HepG2 (cell line): ENCODE measurements around the gene HCFC1. TPM values are rescaled to one million over a fixed set of nuclear protein-coding genes. Genes with fewer than 3 reads are reported as not detected.

ENCODE experiments used
- ATAC-seq: fragments of 200-7000 bp; cut with Tn5 transposase; 3 replicates; pipeline ENCODE4 v1.9.1; 2020; ENCODE audit warnings: mild to moderate bottlenecking, moderate library complexity
- BruUV-seq: library from RNA; stranded (reverse); fragments of 400-500 nt; replicated peaks from 2 replicates; lab custom pipeline; 2021; lab: Mats Ljungman, UMichigan
- CTCF ChIA-PET: fragments of 300-600 bp; formaldehyde crosslinking; extraction: SDS; loops from one replicate; lab custom pipeline; 2021; ENCODE audit warnings: low total read pairs, inconsistent platforms, low intra/inter-chr PET ratio; lab: Yijun Ruan, JAX
- POLR2A ChIA-PET: fragments of 350-600 bp; sonication (Branson Sonifier 250); formaldehyde crosslinking; loops from one replicate; lab custom pipeline; 2020; ENCODE audit warnings: antibody characterized with exemption, inconsistent platforms; lab: Yijun Ruan, JAX
- DNase-seq: peaks from one replicate; pipeline ENCODE4 v3.0.0-alpha.2; 2015; ENCODE audit warnings: low spot score
- FAIRE-seq: peaks from 3 replicates; lab custom pipeline; 2011; peaks lifted over from hg19 to GRCh38; lab: Jason Lieb, UNC
- H2AFZ ChIP-seq: one replicate; pipeline ENCODE4 v1.6.1; 2011; ENCODE audit warnings: low read length, inconsistent platforms
- H3K27ac ChIP-seq: fragments of 300-600 bp; 3 replicates; pipeline ENCODE4 v1.8.0; 2011; ENCODE audit warnings: mixed run types, mild to moderate bottlenecking, mixed read lengths, low read length, inconsistent platforms; ENCODE audit not compliant: insufficient read depth; ENCODE audit errors: extremely low read length
- H3K27me3 ChIP-seq, 2 experiments: fragments of 200-600 bp in 1 of 2; 2 replicates in 1 of 2; 3 replicates in 1 of 2; pipeline versions ENCODE4 v1.6.0 to v1.8.0; 2011; ENCODE audit warnings: low read length in 2 of 2, mild to moderate bottlenecking in 2 of 2, moderate library complexity in 2 of 2, inconsistent platforms in 1 of 2; ENCODE audit not compliant: insufficient read depth in 2 of 2, control insufficient read depth in 1 of 2
- H3K36me3 ChIP-seq, 2 experiments: fragments of 200-600 bp in 1 of 2; replicated peaks in 1 of 2; 2 replicates in 1 of 2; 3 replicates in 1 of 2; pipeline versions ENCODE4 v1.5.1 to v1.8.0; 2011; ENCODE audit warnings: low read length in 2 of 2, inconsistent platforms in 1 of 2; ENCODE audit not compliant: insufficient read depth in 2 of 2, control insufficient read depth in 1 of 2
- H3K4me1 ChIP-seq: 2 replicates; pipeline ENCODE4 v1.5.1; 2012; ENCODE audit warnings: low read length, inconsistent platforms; ENCODE audit not compliant: insufficient read depth
- H3K4me2 ChIP-seq: 2 replicates; pipeline ENCODE4 v1.6.0; 2011; ENCODE audit warnings: low read depth, low read length, inconsistent platforms
- H3K4me3 ChIP-seq, 3 experiments: fragments of 200-600 bp in 1 of 3; sonication (generic), shearing (Covaris generic) in 1 of 3; replicated peaks in 1 of 3; 2 replicates each; pipeline ENCODE4 v1.5.1; 2011 to 2016; ENCODE audit warnings: low read length in 3 of 3, inconsistent platforms in 2 of 3, low read depth in 2 of 3, mild to moderate bottlenecking in 2 of 3, control low read depth in 1 of 3, mixed read lengths in 1 of 3; ENCODE audit not compliant: insufficient read depth in 1 of 3
- H3K79me2 ChIP-seq: one replicate; pipeline ENCODE4 v1.6.1; 2011; ENCODE audit warnings: low read length, inconsistent platforms; ENCODE audit not compliant: insufficient read depth
- H3K9ac ChIP-seq: 2 replicates; pipeline ENCODE4 v1.6.0; 2011; ENCODE audit warnings: mild to moderate bottlenecking, low read depth, low read length, inconsistent platforms; ENCODE audit not compliant: insufficient read depth
- H3K9me3 ChIP-seq: 2 replicates; pipeline ENCODE4 v1.5.1; 2012; ENCODE audit warnings: mild to moderate bottlenecking, low read length
- H4K20me1 ChIP-seq: 2 replicates; pipeline ENCODE4 v1.6.0; 2011; ENCODE audit warnings: inconsistent platforms, mild to moderate bottlenecking, low read length, moderate library complexity; ENCODE audit not compliant: insufficient read depth
- CCDC6 ChIP-seq: sonication (generic); formaldehyde crosslinking; IDR thresholded peaks from 2 replicates; pipeline ENCODE4 v1.8.1; 2022; ENCODE audit warnings: mild to moderate bottlenecking, missing genetic modification reagents, moderate library complexity
- CEBPB ChIP-seq: IDR thresholded peaks from 2 replicates; pipeline ENCODE4 v1.6.1; 2011; ENCODE audit warnings: low read depth, low read length, improper control_type of control experiment, borderline replicate concordance
- HNRNPL ChIP-seq: fragments of 200-400 bp; formaldehyde crosslinking; IDR thresholded peaks from 2 replicates; pipeline ENCODE4 v1.6.1; 2017; ENCODE audit warnings: mild to moderate bottlenecking, low read depth, low read length
- HNRNPLL ChIP-seq: fragments of 200-400 bp; formaldehyde crosslinking; IDR thresholded peaks from 2 replicates; pipeline ENCODE4 v1.6.1; 2017; ENCODE audit warnings: mild to moderate bottlenecking, low read depth, low read length; ENCODE audit not compliant: poor library complexity, severe bottlenecking
- KDM5B ChIP-seq: sonication (generic); formaldehyde crosslinking; IDR thresholded peaks from 2 replicates; pipeline ENCODE4 v1.4.0; 2020; ENCODE audit warnings: missing genetic modification reagents, mild to moderate bottlenecking, borderline replicate concordance
- RBFOX2 ChIP-seq: fragments of 200-400 bp; formaldehyde crosslinking; IDR thresholded peaks from 2 replicates; pipeline ENCODE4 v1.6.1; 2017; ENCODE audit warnings: low read depth, mild to moderate bottlenecking, low read length
- SOX6 ChIP-seq, 2 experiments: fragments of 450-650 bp in 1 of 2; sonication (generic) in 1 of 2; formaldehyde crosslinking in 1 of 2; IDR thresholded peaks; 2 replicates each; pipeline versions ENCODE4 v1.4.0 to v1.6.1; 2017 to 2020; ENCODE audit warnings: antibody characterized with exemption in 1 of 2, mild to moderate bottlenecking in 1 of 2, missing genetic modification reagents in 1 of 2
- TMF1 ChIP-seq: sonication (generic); formaldehyde crosslinking; IDR thresholded peaks from 2 replicates; pipeline ENCODE4 v1.8.1; 2022; ENCODE audit warnings: low read depth, missing genetic modification reagents
- ZC3H4 ChIP-seq: sonication (generic); formaldehyde crosslinking; IDR thresholded peaks from 2 replicates; pipeline ENCODE4 v1.4.0; 2020; ENCODE audit warnings: missing genetic modification reagents, borderline replicate concordance
- ZNF142 ChIP-seq: sonication (generic); formaldehyde crosslinking; IDR thresholded peaks from 2 replicates; pipeline ENCODE4 v1.4.0; 2020; ENCODE audit warnings: missing genetic modification reagents
- ZNF709 ChIP-seq: sonication (generic); formaldehyde crosslinking; IDR thresholded peaks from 2 replicates; pipeline ENCODE4 v1.5.0; 2020; ENCODE audit warnings: mild to moderate bottlenecking, missing genetic modification reagents
- WGBS: methylation state at CpG from one replicate; pipeline ENCODE4 v1.1.6; 2017; ENCODE audit warnings: low lambda C conversion rate; 5-methylcytosine and 5-hydroxymethylcytosine counted together
- in situ Hi-C: cut with HindIII; loops from 2 replicates; pipeline ENCODE4 v1.10.0; 2017; ENCODE audit warnings: low pct_unique_long_range_greater_than_20kb; ENCODE audit not compliant: extremely low pct_ligation_motif_present
- intact Hi-C: fragments of 100-400 bp; cut with micrococcal nuclease; formaldehyde crosslinking; loops from one replicate; pipeline ENCODE4 v1.10.0; 2022; ENCODE audit not compliant: unreplicated experiment
- polyA plus RNA-seq, 8 experiments: library from polyadenylated mRNA; depleted of rRNA in 3 of 8; stranded (reverse) in 7 of 8; unstranded in 1 of 8; fragments of >200 nt; fragmentation: Illumina TruSeq in 4 of 8; extraction: Trizol in 4 of 8; gene quantifications; 2 replicates each; pipeline versions ENCODE4 v1.2.1 to v1.2.3, GENCODE V29; 2011 to 2016; ENCODE audit warnings: low read depth in 4 of 8, missing spikeins in 1 of 8, mixed read lengths in 1 of 8; ENCODE audit not compliant: insufficient read depth in 1 of 8
- total RNA-seq, 5 experiments: library from RNA; depleted of rRNA; stranded (reverse); fragments of >200 nt; fragmentation: Illumina TruSeq; extraction: Trizol; gene quantifications; 2 replicates each; pipeline ENCODE4 v1.2.3, GENCODE V29; 2016; ENCODE audit warnings: low read depth in 1 of 5
- TF ChIP-seq, protein P1 (sequence below): sonication (generic); formaldehyde crosslinking; IDR thresholded peaks from 2 replicates; pipeline ENCODE4 v1.5.1; 2020; ENCODE audit warnings: mild to moderate bottlenecking, missing genetic modification reagents, moderate library complexity
- TF ChIP-seq, protein P2 (sequence below), 2 experiments: fragments of 450-650 bp in 1 of 2; sonication (generic) in 1 of 2; formaldehyde crosslinking; IDR thresholded peaks; 2 replicates each; pipeline versions ENCODE4 v1.5.0 to v1.8.0; 2020 to 2022; ENCODE audit warnings: mild to moderate bottlenecking in 1 of 2, missing genetic modification reagents in 1 of 2

HCFC1 gene
- total and polyA plus RNA-seq, 2 of the 13 experiments (the other 11 are each of a cell fraction or from before 2014, with no cell fraction given): 5.8 to 17.8 TPM

DNA sequence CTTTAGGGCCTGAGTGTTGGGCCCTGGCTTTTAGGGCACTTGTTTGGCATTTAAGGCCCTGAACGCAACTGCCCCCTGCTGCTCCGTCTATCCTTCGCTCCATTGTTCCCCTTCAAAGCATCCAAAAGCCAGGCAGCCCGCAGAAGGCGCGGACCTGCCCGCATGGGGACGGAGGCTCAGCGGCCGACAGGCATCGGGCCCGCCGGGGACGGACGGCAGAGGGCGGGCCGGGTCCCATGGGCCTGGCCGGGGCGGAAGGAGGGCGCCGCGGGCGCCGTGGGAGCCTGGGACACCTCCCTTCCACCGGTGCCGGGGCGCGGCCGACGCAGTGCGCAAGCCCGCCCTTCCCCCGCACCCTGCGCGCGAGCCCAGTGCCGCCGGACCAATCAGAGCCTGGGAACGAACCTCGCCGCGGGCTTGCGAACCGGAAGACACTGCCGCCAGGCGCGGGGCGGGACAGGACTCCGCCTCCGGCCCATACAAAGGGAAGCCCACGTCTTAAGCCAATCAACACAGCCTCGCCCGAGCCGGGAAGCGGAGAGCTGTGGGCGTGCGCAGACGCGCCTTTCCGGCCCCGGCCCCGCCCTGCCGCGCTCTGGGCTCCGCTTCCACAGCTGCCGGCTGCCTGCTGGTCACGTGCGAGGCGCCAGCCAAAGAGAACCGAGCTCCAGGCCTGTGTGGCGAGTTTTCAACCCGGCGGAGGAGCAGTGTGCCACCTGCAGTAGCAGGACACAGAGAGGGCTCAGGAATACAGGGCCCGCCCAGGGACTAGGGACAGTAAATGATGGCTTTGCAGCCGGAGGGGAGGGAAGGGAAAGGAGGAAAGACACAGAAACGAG, 43.5 kb downstream of the HCFC1 start (continued):
- TF ChIP-seq HNRNPLL (peak; percentile 63), TMF1 (CRISPR knock-in tag) (0 out of 2 replicates have a peak, but pooled peaks have one; percentile 38), KDM5B (peak; percentile 49; the same call in 1 of the 2 replicates), SOX6 (IDR thresholded peaks at IDR 0.05) (no peak), SOX6 (CRISPR knock-in tag; IDR thresholded peaks at IDR 0.05) (peak; percentile 60), ZNF142 (no peak; the same call in 1 of the 2 replicates)

DNA sequence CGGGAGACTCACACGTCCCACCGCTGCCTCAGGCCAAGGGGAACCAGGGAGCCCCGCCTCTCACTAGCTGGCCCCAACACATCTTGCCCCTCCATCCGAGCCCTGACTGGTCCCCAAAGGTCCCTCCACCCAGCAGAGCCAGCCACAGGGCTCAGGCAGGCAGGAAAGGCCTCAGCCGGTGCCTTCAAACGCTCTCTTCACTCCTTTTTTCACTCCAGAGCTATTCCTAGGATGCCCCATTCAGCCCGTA, 44.0 kb downstream of the HCFC1 start:
- ChIA-PET POLR2A (interaction anchor here (0.8 to 4.2 kb wide), 10 partner anchors 8 to 164 kb away, joined by 3 to 82 read pairs (median 5); partner anchors contain the start of genes HCFC1, IDH3G, L1CAM and NAA10), CTCF (no interaction called here)
- Histone ChIP-seq H3K9me3 (no peaks in the 10 kb centered on the region), H4K20me1 (no peaks in the 10 kb centered on the region), H3K27me3 (no peaks in the 10 kb centered on the region), H3K4me3 (peak overlapping the region; percentile 71 to 79 (median 76)), H3K27ac (peak overlapping the region; percentile 89), H3K4me2 (peak overlapping the region; percentile 76), H2AFZ (no peak overlapping the region), H3K9ac (peak overlapping the region; percentile 89), H3K36me3 (peaks cover 1 to 8% of the 10 kb centered on the region in 2 experiments; a peak in 1 of 5 replicates), H3K4me1 (peaks cover 56% of the 10 kb centered on the region), H3K79me2 (no peaks in the 10 kb centered on the region)
- in situ Hi-C loops (no loop called here), intact Hi-C loops (no loop called here)
- BruUV-seq: TSS peak; percentile 68
- no peak for FAIRE-seq
- WGBS: 0% methylated on average over 2 of the region's 8 CpGs
- no peak for DNase-seq
- ATAC-seq: no peak; the same call in 2 of the 3 replicates
- TF ChIP-seq, protein P1, sequence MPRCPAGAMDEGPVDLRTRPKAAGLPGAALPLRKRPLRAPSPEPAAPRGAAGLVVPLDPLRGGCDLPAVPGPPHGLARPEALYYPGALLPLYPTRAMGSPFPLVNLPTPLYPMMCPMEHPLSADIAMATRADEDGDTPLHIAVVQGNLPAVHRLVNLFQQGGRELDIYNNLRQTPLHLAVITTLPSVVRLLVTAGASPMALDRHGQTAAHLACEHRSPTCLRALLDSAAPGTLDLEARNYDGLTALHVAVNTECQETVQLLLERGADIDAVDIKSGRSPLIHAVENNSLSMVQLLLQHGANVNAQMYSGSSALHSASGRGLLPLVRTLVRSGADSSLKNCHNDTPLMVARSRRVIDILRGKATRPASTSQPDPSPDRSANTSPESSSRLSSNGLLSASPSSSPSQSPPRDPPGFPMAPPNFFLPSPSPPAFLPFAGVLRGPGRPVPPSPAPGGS (CRISPR knock-in tag): 0 out of 2 replicates have a peak, but pooled peaks have one; percentile 11
- TF ChIP-seq CCDC6 (CRISPR knock-in tag) (0 out of 2 replicates have a peak, but pooled peaks have one; percentile 39), ZNF709 (0 out of 2 replicates have a peak, but pooled peaks have one; percentile 6), ZC3H4 (CRISPR knock-in tag) (peak; percentile 79), RBFOX2 (0 out of 2 replicates have a peak, but pooled peaks have one; percentile 47), HNRNPL (0 out of 2 replicates have a peak, but pooled peaks have one; percentile 55), CEBPB (no peak)
- TF ChIP-seq, protein P2, sequence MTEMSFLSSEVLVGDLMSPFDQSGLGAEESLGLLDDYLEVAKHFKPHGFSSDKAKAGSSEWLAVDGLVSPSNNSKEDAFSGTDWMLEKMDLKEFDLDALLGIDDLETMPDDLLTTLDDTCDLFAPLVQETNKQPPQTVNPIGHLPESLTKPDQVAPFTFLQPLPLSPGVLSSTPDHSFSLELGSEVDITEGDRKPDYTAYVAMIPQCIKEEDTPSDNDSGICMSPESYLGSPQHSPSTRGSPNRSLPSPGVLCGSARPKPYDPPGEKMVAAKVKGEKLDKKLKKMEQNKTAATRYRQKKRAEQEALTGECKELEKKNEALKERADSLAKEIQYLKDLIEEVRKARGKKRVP (CRISPR knock-in tag; IDR thresholded peaks at IDR 0.05): 0 out of 4 replicates have a peak, but pooled peaks of 1 of the 2 experiments have one; percentile 29
